Neural progenitor cell (in vitro differentiated cells): ENCODE measurements around the gene MTHFD2L.

Source experiments
- EZH2 ChIP-seq: fragments of 200-600 bp; sonication (generic); IDR thresholded peaks from 2 replicates; pipeline ENCODE4 v1.6.1; 2017; ENCODE audit warnings: antibody characterized with exemption, mild to moderate bottlenecking, moderate library complexity
- TF ChIP-seq, protein P1 (sequence below): fragments of 200-600 bp; sonication (generic); IDR thresholded peaks from 2 replicates; pipeline ENCODE4 v1.5.1; 2017; ENCODE audit warnings: antibody characterized with exemption, mild to moderate bottlenecking

DNA sequence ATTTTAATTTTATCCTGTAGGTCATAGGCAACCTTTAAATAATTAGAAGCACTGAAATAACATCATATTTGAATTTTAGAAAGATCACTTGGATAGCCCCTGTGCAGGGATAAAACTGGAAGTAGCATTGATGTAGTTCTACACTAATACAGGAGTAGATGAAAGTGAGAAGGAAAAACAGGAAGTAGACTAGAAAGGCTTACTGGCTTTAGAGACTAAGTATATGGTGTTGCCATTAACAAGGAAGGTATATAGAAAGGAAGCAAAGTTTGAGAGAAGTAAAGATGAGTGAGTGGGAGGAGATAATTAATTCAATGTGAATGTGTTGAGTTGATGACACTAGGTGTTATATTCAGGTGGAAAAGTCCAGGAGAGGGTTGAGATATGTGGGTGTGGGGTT, 77.2 kb downstream of the MTHFD2L start:
- TF ChIP-seq, protein P1, sequence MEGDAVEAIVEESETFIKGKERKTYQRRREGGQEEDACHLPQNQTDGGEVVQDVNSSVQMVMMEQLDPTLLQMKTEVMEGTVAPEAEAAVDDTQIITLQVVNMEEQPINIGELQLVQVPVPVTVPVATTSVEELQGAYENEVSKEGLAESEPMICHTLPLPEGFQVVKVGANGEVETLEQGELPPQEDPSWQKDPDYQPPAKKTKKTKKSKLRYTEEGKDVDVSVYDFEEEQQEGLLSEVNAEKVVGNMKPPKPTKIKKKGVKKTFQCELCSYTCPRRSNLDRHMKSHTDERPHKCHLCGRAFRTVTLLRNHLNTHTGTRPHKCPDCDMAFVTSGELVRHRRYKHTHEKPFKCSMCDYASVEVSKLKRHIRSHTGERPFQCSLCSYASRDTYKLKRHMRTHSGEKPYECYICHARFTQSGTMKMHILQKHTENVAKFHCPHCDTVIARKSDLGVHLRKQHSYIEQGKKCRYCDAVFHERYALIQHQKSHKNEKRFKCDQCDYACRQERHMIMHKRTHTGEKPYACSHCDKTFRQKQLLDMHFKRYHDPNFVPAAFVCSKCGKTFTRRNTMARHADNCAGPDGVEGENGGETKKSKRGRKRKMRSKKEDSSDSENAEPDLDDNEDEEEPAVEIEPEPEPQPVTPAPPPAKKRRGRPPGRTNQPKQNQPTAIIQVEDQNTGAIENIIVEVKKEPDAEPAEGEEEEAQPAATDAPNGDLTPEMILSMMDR: no peak
- TF ChIP-seq EZH2: no peak
